ENCODE results near the gene IER5. TPM values are rescaled to one million over a fixed set of nuclear protein-coding genes. Genes with fewer than 3 reads are reported as not detected.

The IER5 gene
- total RNA-seq, 1 experiment from 2014 or later, result 7.6 TPM

- no peak for DNase-seq (ENCODE audit: low read depth)
Observed at GRCh38 chr1:181099152-181100014, 10.9 kb downstream of the IER5 start.

DNA sequence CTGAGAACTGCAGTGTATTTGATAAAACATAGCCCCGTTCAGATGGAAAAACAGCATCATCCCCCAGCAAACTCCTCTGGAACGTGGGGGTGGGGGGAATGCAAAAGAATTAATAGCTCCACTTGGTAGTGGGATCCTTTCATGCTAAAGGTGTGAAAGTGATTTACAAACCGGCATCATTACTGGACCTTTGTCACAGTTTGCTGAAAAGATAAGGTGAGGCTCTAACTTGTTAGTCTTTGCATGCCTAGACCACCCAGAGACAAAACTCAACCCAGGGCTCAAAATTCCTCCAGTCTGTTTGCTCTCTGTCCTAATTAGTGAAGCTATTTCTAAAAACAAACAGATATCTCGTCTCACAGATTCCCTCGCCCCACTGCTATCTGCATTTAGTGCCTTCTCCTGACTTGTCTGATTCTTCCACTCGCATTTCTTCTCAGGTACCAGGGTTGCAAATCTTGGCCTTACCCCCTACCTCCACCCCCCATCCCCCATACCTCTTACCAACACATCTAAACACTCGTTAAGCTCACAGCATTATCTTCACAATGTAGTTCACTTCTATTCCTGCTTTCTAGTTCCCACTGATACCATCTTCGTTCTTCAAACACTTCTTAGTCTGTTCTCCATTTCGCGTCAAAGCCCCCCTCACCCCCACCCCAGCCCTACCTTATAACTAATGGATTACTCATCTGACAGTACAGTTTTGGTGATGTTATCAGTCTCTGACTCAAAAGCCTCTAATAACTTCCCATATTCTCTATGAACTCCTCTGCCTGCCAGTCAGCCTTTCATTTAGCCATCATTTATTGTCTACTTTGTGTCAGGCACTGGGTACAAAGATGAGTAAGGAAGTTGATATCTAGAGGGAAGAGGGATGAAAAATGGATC, 11.8 kb downstream of the IER5 start:
- DNase-seq (ENCODE audit: low read depth), result no peak

- no peak for DNase-seq (ENCODE audit: low read depth)
Observed at GRCh38 chr1:181100934-181101333, 12.4 kb downstream of the IER5 start.

- DNase-seq (ENCODE audit: low read depth), result peak; percentile 72
Observed at GRCh38 chr1:181101581-181102226, 13.2 kb downstream of the IER5 start.

GRCh38 chr1:181102841-181103240, 14.3 kb downstream of the IER5 start:
- DNase-seq (ENCODE audit: low read depth), result peak; percentile 29

- DNase-seq (ENCODE audit: low read depth), result no peak
Observed at GRCh38 chr1:181103399-181103798, 14.9 kb downstream of the IER5 start.

DNA sequence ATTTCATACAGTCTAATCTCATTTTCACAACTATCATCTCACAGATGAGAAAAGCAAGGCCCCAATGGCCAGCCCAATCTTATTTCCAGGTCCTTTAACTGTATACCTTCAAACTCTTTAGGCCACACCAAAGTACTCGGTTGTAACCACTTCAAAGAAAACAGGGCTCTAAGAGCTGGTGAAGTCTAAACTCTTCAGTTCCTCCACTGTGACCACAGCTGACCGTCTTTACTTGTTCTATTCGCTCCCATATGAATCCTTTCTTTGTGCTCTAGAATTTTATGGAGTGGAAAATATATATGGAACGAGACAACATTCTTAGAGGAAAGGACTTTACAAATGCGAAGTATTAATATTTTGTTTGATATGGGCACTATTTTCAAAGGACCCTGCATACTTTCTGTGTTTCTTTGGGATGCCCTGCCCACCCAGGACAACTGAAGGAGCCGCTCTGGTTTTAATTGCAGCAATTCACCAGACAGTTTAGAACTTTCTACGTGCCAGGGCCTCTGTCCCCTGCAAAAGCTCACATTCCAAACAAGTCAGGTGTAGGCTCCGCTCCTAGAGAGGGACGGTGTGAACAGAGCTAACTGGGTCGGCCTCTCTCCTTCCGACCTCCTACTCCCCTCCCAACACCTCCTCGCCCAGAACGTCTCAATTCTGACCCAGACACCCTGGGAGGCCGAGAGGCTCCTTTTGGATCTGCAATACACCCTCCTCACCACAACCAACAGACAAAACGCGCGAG, 15.7 kb downstream of the IER5 start:
- DNase-seq (ENCODE audit: low read depth), result peak; percentile 33

DNA sequence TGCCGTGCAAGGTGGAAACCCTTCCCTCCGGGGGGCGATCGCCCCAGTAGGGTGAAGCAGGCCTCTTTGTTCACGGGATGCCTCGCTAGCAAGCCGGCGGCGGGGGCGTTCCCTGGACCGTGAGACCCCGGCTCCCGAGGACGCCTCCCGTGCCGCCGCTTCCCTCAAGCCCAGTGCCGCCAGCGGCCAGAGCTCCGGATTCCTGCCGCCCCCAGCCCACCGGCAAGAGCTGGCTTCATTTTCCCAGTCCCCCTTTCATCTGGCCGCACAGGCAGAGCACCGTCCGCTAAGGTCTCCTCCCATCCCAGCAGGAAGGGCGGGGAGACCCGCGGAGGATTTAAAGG, 16.3 kb downstream of the IER5 start:
- no peak for DNase-seq (ENCODE audit: low read depth)

DNA sequence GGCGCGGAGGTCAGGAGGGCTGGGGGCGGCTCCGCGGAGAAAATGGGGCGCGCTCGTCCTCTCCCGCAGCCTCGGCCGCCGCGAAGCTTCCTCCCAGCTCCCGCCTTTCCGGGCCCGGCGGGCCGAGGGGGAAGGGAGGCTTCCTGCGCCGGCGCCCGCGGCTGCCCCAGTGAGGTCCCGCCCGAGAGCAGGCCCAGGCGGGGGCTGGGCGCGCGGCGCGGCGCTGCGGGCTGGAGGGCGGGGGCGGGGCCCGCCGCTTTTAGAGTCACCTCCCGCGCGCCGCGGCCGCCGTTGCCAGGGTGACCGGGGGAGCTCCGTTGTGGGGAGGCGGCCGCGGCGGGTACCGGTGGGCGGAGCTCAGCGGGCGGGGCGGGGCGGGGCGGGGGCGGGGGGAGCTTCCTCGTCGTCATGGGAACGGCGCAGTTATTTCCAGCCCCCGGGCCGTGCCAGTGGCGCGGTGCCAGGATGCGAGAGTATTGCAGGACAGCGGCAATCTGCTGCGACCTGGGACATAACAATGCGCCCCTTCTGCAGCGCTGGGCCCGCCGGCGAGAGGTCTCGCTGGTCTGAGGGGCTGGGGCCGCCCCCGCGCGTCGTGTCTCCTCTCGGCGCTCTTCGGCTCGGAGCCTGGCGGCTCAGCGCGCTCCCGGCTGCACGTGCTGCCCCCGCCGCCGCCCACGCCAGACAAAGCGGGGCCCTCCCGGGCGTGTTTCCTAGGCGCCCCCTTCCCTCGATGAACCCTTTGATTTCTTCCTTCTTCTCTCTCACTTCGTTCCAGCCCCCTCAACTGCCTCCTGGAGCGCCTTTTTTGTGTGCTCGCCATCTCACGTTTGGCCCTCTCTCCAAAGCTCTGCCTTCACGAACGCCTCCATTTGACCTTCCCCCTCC, 16.9 kb downstream of the IER5 start:
- DNase-seq (ENCODE audit: low read depth), result peak; percentile 87

GRCh38 chr1:181106022-181106312, 17.5 kb downstream of the IER5 start:
- DNase-seq (ENCODE audit: low read depth), result no peak

DNA sequence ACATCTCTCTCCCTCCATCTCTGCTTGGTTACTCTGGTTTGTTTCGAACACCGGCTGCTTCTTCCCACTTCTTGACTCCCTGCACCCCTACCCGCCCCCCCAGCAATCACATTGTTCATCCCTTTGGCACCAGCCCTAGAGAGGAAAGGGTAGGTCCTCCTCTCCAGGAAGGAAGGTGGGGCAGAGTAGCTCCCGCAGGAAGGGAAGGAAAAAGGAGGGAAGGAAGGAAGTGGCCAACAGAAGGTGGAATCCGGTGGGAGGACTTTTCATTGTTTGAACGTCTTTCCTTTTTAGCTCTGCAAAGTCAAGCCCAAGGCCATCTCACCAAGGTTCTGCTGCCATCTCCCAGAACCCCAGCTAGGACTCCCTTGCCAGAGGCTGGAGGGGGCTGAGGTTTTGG, 18.0 kb downstream of the IER5 start:
- DNase-seq (ENCODE audit: low read depth), result no peak

DNA sequence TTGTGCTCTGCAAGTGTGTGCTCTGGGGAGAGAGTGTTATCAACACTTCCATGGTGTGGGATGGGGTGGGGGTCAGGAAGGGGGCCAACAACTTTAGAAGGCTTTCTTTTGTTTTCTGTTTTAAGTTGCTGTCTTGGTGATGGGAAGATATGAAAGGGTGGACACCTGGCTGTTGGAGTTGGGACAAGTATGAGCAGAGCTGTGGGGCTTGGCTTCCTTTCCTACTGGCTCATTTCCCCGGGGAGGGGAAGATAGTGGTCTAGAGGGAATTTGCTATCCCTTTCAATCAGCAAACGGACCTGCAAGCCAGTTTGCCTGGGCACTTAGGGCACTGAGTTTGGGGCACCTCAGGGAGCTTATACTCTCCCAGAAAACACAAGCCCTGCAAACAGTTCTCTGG, 19.2 kb downstream of the IER5 start:
- DNase-seq (ENCODE audit: low read depth), result no peak

DNA sequence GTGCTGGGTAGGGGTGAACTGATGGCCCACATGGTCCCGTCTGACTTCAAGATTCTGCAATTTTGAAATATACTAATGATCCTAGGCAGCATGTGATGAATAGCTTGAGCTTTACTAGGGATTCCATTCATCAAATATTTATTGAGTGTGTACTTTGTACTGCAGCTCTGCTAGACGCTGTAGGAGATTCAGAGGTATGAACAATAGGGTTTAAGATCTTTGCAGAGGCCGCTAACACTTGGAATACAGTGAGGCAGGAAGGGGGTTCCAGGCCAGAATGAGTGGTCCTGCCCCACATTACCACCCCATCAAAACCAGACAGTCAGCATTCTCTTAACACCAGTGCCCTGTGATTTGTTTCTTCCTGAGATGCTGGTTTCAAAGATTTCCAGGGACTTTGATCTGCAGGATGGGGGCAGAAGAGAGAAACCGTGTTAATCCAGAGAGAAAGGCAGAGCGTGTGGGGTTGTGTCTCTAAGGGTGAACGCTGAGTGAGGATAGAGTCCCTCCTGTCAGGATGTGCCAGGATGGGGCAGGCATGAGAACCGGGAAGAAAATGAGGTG, 19.9 kb downstream of the IER5 start:
- DNase-seq (ENCODE audit: low read depth), result no peak

DNA sequence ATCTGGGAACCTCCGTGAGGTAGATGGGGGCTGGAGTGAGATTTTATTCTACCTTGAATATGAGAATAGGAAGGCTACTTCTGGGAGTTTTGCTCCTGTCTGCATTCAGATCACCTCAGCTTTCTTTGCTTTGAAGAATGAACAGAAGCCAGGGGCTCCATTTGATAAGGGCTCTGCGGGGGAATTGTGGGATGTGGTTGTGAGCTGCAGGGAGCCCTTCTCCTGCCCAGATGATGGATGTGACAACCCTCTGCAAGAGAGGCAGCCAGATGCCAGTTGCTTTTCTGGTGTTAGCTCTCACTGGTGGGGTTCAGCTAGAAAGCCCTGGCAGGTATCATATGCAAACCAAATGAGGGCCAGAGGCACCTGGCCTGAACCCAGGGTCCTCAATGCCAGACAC, 21.5 kb downstream of the IER5 start:
- no peak for DNase-seq (ENCODE audit: low read depth)

GRCh38 chr1:181111559-181111958, 23.1 kb downstream of the IER5 start:
- no peak for DNase-seq (ENCODE audit: low read depth)

DNA sequence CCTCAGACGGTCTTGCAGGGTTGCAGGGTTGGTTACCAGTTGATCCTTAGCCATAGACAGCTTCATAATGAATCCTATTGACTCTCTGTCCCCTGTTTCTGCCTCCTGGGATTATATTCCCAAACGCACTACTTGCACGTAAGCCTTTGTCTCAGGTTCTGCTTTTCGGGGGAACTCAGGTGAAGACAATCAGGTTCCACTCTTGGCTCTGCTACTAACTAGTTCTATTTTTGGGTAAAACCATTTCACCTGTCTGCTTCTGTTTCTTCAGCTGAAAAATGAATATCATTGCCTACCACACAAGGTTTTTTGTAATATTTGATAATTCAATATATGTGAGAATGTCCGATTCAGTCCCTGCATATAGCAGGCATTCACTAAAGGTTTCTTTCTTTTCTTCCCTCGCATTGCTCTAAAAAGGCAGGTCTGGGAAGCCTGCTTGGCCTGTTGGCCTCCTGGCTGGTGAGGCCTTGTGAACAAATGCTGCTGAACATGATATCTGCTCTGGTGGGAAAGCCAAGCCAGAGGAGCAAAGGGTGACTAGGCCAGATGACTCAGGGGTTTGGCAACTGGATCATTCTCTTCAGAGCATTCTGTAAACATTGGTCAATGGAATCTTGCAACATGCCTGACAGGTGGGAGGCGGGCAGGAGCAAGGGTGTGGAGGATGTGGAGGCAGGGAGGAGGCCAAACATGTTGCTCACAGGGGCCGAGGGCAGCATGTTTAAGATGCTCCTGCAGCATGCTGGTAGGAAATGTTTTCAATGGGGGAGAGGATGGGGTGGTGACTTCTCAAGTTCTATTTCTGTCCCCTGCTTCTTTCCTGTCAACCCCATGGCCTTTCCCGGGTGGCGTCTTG, 23.8 kb downstream of the IER5 start:
- peak; percentile 97 for DNase-seq (ENCODE audit: low read depth)

DNA sequence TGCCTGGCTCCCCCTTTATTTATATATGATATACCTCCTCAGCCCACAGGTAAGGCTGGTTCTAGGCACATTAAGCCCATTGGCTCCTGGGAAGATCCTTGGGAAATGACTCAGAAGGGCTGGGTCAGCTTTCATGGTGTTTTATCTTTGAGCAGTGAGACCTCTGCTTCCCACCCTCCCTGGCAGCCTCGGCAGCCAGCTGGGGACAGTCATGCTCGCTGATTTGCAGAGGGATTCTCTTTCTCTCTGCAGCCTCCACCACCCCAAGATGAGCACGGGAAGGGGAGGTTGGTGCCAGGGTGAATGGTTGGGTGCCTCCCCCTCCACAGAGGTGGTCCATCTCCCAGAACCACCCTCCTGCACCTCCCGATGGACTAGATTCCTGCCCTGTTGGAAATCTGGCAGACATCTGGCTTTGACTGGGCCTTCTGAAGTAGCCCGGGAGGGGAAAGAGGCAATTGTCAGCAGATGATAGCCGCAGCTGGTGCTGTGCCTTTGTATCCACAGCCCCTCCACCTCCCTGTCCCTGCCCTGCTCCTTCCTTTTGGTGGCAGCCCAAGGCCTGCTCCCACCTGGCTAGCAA, 24.6 kb downstream of the IER5 start:
- peak; percentile 76 for DNase-seq (ENCODE audit: low read depth)

- DNase-seq (ENCODE audit: low read depth), result no peak
Observed at GRCh38 chr1:181114574-181115367, 26.3 kb downstream of the IER5 start.

- DNase-seq (ENCODE audit: low read depth), result no peak
Observed at GRCh38 chr1:181115368-181115684, 26.8 kb downstream of the IER5 start.

All from RPMI7951 (cell line).